Fibroblast of villous mesenchyme (primary cell): ENCODE measurements around the gene CPM. TPM values are rescaled to one million over a fixed set of nuclear protein-coding genes. Genes with fewer than 3 reads are reported as not detected.

Experiments used
- DNase-seq: peaks from one replicate; pipeline ENCODE4 v3.0.0-alpha.2; 2010; ENCODE audit warnings: low read depth
- H3K4me3 ChIP-seq: 2 replicates; pipeline ENCODE4 v1.5.1; 2011; ENCODE audit warnings: low read depth, mild to moderate bottlenecking, low read length
- total RNA-seq: library from RNA; depleted of rRNA; stranded (reverse); fragments of >200 nt; gene quantifications from 2 replicates; pipeline ENCODE4 v1.2.3, GENCODE V29; 2012
- TF ChIP-seq, protein P1 (sequence below): IDR thresholded peaks from 2 replicates; pipeline ENCODE4 v1.5.1; 2012; ENCODE audit warnings: low read depth, mild to moderate bottlenecking, low read length; ENCODE audit not compliant: insufficient read depth

Gene CPM
- total RNA-seq, 1 donor: 23.3 TPM

DNA sequence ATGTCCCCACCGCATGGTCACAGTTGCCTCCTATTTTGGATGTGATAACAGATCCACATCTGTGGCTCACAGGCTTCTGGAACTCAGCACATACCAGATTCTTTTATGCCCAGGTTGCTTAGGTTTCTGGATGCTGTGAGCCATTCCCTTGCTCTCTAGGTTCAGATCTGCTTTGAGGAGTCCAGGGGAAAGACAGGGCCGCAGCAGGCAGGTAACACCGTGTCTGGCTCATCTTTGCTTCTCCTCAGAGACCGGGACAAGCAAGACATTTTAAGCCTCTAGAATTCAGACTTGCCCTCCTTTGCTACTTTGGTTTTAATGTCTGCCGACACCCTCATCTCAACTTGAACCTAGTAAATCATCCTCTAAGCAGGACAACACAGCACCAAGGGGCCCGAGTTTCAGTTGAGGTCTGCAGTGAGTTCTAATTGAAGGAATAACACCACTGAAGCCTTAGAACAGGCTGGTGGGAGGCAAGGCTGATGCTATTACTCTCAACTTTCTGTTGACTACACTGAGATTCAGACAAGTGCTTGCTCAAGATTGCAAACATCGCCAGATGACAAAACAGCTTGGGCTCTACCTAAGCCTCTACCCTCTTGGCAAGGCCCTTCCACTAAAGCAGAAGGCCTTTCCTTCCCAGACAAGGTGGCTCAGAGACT, 69.7 kb downstream of the CPM start:
- TF ChIP-seq, protein P1, sequence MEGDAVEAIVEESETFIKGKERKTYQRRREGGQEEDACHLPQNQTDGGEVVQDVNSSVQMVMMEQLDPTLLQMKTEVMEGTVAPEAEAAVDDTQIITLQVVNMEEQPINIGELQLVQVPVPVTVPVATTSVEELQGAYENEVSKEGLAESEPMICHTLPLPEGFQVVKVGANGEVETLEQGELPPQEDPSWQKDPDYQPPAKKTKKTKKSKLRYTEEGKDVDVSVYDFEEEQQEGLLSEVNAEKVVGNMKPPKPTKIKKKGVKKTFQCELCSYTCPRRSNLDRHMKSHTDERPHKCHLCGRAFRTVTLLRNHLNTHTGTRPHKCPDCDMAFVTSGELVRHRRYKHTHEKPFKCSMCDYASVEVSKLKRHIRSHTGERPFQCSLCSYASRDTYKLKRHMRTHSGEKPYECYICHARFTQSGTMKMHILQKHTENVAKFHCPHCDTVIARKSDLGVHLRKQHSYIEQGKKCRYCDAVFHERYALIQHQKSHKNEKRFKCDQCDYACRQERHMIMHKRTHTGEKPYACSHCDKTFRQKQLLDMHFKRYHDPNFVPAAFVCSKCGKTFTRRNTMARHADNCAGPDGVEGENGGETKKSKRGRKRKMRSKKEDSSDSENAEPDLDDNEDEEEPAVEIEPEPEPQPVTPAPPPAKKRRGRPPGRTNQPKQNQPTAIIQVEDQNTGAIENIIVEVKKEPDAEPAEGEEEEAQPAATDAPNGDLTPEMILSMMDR: no peak
- no peak for DNase-seq
- H3K4me3 ChIP-seq: no peak overlapping the region

DNA sequence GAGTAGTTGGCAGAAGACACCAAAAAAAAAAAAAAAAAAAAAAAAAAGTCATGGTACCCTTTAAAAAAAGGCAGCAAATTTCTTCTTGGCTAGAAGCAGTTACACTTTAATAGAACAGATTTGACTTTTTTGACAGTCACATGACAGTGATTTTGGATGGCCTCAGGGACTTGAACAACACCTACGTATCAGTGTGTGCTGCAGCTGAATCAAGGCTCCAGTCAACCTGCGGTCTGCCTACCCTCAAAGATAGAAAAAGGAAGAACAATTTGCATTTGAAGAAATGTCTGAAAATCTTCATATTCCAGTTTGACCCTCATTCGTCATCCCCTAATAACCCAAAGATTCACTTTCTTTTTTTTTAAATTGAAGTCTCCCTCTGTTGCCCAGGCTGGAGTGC, 71.1 kb downstream of the CPM start:
- DNase-seq: no peak
- TF ChIP-seq, protein P1: no peak
- H3K4me3 ChIP-seq: no peak overlapping the region

DNA sequence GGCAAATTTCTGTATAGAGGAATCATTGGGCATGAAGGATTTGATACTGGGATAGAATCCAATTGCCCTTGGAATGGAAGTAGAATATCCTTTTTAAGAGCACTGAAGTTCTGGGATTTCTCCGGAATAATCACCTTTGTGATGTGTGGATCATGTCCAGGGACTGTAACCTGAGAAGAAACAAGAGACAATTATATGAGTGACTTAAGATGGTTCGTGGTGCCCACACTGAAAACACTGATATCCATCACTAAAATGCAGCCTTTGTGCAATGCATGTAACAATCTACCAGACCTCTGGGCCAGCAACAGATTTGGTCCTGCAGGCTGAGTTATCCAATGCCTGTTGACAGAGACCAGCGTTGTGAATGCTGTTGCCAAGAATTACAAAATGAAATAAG, 76.5 kb downstream of the CPM start:
- no peak overlapping the region for H3K4me3 ChIP-seq
- no peak for DNase-seq
- TF ChIP-seq, protein P1: no peak

DNA sequence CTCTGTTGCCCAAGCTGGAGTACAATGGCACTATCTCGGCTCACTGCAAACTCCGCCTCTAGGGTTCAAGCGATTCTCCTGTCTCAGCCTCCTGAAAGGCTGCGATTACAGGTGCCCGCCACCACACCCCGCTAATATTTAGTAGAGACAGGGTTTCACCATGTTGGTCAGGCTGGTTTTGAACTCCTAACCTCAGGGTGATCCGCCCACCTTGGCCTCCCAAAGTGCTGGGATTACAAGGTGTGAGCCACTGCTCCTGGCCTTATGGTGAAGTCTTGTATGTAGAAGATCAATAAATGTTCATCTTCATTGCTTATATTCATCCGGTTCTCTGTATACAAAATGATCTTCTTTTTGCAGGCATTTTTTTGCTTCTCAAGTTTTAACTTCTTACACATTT, 77.2 kb downstream of the CPM start:
- TF ChIP-seq, protein P1: no peak
- DNase-seq: no peak
- H3K4me3 ChIP-seq: no peak overlapping the region

DNA sequence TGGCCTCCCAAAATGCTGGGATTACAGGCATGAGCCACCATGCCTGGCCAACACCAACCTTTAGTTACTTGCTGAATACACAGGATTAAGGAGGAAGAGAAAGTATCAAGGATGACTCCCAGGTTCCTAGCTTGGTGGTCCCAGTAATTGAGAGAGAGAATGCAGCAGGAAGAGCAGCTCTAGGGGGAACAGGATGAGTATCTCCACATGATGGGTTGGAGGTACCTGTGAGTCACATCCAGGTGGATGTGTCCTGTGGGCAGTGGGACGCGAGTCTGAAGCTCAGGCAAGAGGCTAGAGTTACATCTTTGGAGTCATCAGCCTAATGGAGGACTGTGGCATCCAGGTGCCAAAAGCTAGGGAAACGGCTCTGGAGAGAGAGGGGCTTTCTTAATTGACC, 77.9 kb downstream of the CPM start:
- DNase-seq: no peak
- TF ChIP-seq, protein P1: no peak
- H3K4me3 ChIP-seq: no peak overlapping the region

DNA sequence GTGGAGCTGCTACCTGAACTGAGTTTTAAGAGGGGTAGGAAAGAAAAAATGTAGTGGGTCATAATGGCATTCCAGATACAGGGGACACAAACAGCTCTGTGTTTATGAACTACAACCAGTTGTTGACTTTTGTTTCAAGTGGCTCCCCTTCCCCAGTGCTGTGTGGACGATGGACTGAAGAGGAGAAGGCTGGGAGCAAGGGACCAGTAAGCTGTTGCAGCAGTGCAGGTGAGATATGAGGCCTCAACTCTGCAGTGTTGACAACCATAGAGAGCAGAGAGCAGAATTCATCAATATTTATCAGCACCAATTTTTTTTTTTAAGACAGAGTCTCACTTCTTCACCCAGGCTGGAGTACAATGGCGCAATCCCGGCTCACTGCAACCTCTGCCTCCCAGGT, 78.4 kb downstream of the CPM start:
- DNase-seq: no peak
- TF ChIP-seq, protein P1: no peak
- no peak overlapping the region for H3K4me3 ChIP-seq

DNA sequence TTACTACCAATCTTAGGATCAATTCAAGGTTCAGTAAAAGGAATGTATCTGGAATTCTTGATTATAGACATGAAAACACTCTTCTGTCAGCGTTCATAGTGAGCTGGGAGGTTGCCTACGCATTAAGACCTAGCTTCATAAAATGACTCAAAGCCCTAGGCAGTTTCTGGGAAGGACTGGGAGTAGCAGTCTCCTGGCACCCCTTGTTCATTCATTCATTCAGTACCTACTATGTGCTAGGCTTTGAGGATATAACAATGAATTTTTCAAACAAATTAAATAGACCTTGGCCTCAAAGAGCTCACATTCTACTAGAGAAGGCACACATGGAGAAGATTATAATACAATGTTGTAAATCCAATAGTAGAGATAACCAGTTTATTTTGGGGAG, 78.9 kb downstream of the CPM start:
- H3K4me3 ChIP-seq: no peak overlapping the region
- TF ChIP-seq, protein P1: no peak
- no peak for DNase-seq
